T-helper 1 cell treated with Interleukin-12 subunit alpha and Interleukin-12 subunit beta and Interleukin-4 antibody, amounts not matched to agents 30 ng/mL and 1 ng/mL, for 36 hours (primary cell): ENCODE measurements around the gene MEAF6. TPM values are rescaled to one million over a fixed set of nuclear protein-coding genes. Genes with fewer than 3 reads are reported as not detected.
"Not testable (repeated sequence)": the region's sequence is repeated elsewhere in the genome, so short reads cannot be mapped to it uniquely, and the experiment has no call there.

Experiments
- intact Hi-C: fragments of 100-400 bp; cut with micrococcal nuclease; formaldehyde crosslinking; loops from one replicate; pipeline ENCODE4 v1.15.1; 2024
- total RNA-seq: library from RNA; stranded (reverse); gene quantifications from 2 replicates; pipeline ENCODE4 v1.2.3, GENCODE V29; 2022

Gene MEAF6
- total RNA-seq, 1 donor from 2014 or later = 51.3 TPM

DNA sequence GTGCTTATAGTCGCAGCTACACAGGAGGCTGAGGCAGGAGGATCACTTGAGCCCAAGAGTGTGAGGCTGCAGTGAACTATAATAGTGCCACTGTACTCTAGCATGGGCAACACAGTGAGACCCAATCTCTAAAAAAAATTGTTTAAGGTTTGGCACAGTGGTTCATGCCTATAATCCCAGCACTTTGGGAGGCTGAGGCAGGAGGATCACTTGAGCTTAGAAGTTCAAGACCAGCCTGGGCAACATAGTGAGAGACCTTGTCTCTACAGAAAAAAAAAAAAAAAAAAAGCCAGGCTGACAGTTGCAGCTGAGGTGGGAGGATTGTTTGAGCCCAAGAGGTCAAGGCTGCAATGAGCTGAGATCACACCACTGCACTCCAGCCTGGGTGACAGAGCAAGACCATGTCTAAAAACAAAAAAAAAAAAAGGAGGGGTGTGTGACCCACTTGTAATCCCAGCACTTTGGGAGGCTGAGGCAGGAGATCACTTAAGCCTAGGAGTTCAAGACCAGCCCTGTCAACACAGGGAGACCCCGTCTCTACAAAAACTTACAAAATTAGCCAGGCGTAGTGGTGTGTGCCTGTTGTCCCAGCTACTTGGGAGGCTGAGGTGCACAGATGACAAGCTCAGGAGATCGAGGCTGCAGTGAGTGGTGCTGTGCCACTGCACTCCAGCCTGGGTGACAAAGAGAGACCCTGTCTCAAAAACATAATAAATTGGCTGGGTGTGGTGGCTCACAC, 18.0 kb upstream of the MEAF6 start:
- intact Hi-C loops = not testable (repeated sequence)

DNA sequence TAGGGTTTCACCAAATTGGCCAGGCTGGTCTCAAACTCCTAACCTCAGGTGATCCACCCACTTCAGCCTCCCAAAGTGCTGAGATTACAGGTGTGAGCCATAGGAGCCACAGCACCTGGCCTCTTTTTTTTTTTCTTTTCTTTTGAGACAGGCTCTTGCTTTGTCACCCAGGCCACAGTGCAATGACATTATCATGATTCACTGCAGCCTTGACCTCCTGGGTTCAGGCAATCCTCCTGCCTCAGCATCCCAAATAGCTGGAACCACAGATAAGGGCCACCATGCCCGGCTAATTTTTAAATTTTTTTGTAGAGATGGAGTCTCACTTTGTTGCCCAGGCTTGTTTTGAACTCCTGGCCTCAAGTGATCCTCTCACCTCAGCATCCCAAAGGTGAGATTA, 15.3 kb upstream of the MEAF6 start:
- intact Hi-C loops = not testable (repeated sequence)

DNA sequence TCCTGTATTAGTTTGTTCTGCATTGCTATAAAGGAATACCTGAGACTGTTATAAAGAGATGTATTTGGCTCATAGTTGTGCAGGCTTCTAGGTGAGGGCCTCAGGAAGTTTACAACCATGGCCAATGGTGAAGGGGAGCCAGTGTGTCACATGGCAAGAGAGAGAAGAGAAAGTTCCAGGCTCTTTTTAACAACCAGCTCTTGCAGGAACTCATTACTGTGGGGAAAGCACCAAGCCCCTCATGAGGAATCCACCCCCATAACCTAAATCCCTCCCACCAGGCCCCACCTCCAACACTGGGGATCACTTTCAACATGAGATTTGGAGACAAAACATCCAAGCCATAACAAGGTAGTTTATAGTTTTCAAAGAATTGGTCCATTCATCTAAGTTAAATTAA, 5.0 kb upstream of the MEAF6 start:
- intact Hi-C loops = no loop called here

DNA sequence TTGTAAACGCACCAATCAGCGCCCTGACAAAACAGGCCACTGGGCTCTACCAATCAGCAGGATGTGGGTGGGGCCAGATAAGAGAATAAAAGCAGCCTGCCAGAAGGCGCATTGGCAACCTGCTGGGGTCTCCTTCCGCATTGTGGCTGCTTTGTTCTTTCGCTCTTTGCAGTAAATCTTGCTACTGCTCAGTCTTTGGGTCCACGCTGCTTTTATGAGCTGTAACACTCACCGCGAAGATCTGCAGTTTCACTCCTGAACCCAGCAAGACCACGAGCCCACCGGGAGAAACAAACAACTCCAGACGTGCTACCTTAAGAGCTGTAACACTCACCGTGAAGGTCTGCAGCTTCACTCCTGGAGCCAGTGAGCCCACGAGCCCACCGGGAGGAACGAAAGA, 4.4 kb upstream of the MEAF6 start:
- intact Hi-C loops = not testable (repeated sequence)

DNA sequence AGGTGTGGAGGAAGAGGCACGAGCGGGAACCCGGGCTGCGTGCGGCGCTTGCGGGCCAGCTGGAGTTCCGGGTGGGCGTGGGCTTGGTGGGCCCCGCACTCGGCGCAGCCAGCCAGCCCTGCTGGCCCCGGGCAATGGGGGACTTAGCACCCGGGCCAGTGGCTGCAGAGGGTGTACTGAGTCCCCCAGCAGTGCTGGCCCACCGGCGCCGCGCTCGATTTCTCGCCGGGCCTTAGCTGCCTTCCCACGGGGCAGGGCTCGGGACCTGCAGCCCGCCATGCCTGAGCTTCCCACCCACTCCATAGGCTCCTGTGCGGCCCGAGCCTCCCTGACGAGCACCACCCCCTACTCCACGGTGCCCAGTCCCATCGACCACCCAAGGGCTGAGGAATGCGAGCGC, 3.7 kb upstream of the MEAF6 start:
- intact Hi-C loops = not testable (repeated sequence)

GRCh38 chr1:37517569-37517968, 3.0 kb upstream of the MEAF6 start:
- intact Hi-C loops = no loop called here

DNA sequence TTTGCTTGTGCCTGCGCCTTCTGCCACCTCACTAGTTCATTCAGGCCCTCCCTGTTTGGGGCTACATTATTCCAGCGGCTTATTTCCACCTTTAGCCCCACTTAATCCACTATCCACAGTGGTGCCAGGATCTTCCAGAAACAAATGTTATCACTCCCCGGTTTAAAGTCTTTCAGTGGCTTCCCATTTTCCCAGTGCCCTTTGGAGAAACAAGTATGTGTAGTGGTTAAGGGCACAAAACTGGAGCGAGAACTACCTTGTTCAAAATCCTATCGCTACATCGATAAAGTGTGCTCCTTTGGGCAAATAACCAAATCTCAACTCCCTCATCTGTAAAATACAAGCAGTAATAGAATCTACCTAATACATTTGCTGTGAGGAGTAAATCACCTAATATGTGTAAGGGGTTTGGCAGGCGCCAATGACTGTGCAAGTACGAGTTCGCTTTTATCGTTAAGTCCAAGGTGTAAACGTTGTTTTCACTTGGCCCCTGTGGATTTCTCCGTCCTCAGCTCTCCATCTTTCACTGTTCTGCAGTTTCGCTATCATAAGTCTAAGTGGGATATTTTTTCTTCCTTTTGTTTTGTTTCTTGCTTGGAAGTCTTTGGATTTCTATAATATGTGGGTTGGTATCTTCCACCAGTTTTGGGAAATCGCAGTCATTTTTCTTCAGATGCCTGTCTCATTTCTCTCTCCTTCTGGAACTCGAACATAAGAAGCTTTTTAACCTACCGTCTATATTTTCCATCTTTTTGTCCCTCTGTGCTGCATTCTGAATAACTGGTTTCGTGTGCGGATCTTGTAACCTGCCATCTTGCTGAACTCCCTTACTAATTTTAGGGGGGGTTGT, 844 bp upstream of the MEAF6 start:
- intact Hi-C loops = loop anchor here (2.0 kb wide), 1 partner anchor 167 kb away; no protein-coding TSS in a partner anchor

- intact Hi-C loops = loop anchor here (1.0 to 2.0 kb wide), 6 partner anchors 37 to 176 kb away; partner anchors contain the start of genes GNL2 and SNIP1
These were observed 694 bp downstream of the MEAF6 start for GRCh38 chr1:37513795-37514349.

DNA sequence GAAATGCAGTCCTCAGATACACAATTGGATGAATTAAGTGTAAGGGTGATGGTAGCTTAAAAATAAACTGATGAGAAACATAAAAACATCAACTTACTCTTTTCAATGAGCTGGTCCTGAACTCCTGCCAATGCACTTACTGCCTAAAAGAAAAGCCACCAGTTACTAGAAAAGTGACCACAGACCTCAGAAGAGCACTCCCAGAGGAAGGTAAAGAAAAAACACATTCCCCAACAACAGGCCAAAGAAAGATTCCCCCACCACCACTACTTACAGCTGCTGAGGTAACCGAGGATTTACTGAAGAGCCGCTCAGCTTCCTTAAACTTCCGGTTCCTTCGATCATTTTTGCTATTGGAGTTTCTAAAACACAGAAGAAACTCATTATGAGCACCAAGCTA, 5.4 kb downstream of the MEAF6 start:
- intact Hi-C loops = no loop called here

DNA sequence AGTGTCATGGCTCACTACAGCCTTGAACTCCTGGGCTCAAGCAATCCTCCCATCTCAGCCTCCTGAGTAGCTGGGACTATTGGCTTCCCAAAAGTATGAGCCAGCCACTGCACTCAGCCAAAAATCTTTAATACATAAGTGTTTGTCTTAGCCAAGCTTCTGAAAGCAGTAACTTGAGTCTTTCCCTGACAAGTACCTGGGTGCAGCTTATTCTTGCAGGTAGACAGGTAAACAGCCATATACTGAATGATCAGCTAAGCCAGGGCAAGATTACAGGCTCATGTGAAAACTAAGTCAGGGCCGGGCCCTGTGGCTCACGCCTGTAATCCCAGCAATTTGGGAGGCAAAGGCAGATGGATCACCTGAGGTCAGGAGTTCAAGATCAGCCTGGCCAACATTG, 7.8 kb downstream of the MEAF6 start:
- intact Hi-C loops = no loop called here

GRCh38 chr1:37502791-37503190, 11.8 kb downstream of the MEAF6 start:
- intact Hi-C loops = not testable (repeated sequence)

- intact Hi-C loops = no loop called here
These were observed 12.5 kb downstream of the MEAF6 start for GRCh38 chr1:37502104-37502503.

- intact Hi-C loops = loop anchor here (1.0 kb wide), 1 partner anchor 8 kb away; no protein-coding TSS in a partner anchor
These were observed 12.9 kb downstream of the MEAF6 start for GRCh38 chr1:37501661-37502060.

GRCh38 chr1:37498872-37499617, 15.5 kb downstream of the MEAF6 start:
- intact Hi-C loops = no loop called here

- intact Hi-C loops = no loop called here
These were observed 16.7 kb downstream of the MEAF6 start for GRCh38 chr1:37497832-37498231.

DNA sequence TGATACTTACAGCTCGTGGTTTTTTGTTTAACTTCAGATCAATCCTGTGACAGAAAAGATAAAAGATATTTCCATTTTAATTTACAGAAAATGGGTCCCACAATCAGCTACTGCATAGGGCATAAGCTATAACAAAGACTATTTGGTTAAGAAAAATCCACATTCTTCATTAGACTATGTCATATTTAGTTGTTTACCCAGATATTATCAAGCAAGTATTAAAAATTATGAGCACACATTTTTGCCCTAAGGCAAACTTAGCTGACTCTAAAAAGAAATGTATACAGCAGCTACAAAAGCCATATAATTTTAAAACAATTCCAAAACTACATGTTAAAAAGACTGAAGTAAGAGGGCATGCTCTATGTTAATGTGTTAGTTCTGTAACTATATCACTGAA, 18.7 kb downstream of the MEAF6 start:
- intact Hi-C loops = no loop called here

- intact Hi-C loops = loop anchor here (1.0 kb wide), 1 partner anchor 8 kb away; no protein-coding TSS in a partner anchor
These were observed 21.0 kb downstream of the MEAF6 start for GRCh38 chr1:37493336-37494098.

GRCh38 chr1:37487619-37487984, 27.0 kb downstream of the MEAF6 start:
- intact Hi-C loops = loop anchor here (1.0 to 2.0 kb wide), 4 partner anchors 10 to 195 kb away; no protein-coding TSS in a partner anchor

- intact Hi-C loops = loop anchor here (1.0 to 2.0 kb wide), 4 partner anchors 10 to 195 kb away; no protein-coding TSS in a partner anchor
These were observed 27.6 kb downstream of the MEAF6 start for GRCh38 chr1:37486680-37487618.
